ENCODE measurements around the gene PHKA2. TPM values are rescaled to one million over a fixed set of nuclear protein-coding genes. Genes with fewer than 3 reads are reported as not detected.

The PHKA2 gene
- total and polyA plus RNA-seq, 2 of the 4 experiments (the other 2 are of a cell fraction) = 10.0 to 21.5 TPM

DNA sequence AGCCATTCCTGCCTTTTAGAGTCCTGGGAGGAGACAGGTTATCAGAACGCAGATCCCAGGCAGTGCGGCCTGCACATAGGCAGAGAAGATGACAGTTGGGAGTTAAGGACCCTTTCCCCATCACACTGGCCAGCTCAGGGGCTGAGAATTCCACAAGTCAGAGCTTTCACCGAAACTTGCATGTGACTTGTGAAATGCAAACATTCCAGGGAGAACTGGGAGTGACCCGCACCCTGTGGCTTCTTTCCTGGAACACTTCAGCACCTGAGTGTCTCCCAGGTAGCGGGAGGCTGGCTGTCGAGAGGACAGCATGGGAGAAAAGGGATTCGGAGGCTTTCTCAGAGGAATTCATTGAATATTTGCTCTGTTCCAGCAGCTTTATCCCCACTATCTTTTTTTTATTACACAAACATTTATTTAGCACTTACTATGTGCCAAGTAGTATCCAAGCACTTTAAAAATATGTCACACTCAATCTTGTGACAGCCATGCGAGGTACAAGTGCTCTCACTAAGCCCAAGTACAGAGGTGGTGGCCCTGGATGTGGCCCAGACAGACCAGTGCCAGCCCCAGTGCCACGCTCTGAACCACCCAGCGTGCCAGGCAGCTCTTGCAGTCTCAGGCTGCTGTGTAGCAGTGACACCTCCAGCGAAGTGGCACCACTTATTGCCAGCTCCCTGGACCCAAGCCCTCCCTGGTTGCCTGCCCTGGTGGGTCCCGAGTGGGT, 100.5 kb downstream of the PHKA2 start (continued):
- TF ChIP-seq, protein P1, sequence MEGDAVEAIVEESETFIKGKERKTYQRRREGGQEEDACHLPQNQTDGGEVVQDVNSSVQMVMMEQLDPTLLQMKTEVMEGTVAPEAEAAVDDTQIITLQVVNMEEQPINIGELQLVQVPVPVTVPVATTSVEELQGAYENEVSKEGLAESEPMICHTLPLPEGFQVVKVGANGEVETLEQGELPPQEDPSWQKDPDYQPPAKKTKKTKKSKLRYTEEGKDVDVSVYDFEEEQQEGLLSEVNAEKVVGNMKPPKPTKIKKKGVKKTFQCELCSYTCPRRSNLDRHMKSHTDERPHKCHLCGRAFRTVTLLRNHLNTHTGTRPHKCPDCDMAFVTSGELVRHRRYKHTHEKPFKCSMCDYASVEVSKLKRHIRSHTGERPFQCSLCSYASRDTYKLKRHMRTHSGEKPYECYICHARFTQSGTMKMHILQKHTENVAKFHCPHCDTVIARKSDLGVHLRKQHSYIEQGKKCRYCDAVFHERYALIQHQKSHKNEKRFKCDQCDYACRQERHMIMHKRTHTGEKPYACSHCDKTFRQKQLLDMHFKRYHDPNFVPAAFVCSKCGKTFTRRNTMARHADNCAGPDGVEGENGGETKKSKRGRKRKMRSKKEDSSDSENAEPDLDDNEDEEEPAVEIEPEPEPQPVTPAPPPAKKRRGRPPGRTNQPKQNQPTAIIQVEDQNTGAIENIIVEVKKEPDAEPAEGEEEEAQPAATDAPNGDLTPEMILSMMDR (conservative IDR thresholded peaks at IDR 0.05; ENCODE audit: low read depth, low read length) = no peak
- TF ChIP-seq RAD21 (IDR thresholded peaks at IDR 0.05; ENCODE audit: low read length) (no peak), MAZ (IDR thresholded peaks at IDR 0.05; ENCODE audit: borderline replicate concordance, low read depth, low read length) (no peak)

DNA sequence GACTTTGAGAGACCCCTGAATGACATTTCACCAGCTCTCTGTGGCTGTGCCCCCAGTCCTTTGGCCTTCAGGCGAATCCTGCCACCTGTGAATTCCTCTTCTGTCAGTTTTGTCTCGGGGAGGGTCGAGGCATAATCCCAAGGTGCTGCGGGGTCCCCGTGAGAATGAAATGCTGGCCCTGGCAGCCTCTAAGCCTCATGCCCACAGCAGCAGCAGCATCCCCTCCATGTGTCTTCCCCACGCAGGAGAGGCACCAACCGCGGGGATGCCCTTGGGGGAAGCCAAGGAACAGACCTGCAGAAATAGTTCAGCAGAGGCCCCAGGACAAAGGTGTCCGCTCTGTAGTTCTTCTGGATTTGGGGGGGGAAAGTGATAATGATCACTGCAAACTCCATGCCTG, 104.8 kb downstream of the PHKA2 start:
- Histone ChIP-seq H4K5ac (ENCODE audit: low read depth, low read length) (no peak overlapping the region), H3K36me3 (ENCODE audit: control insufficient read depth, insufficient read depth, low read length) (no peaks in the 10 kb centered on the region), H3K56ac (ENCODE audit: extremely low read depth, insufficient read depth, low read length) (no peak overlapping the region), H3K4me2 (ENCODE audit: low read depth, low read length) (no peak overlapping the region), H3K4ac (ENCODE audit: low read depth, low read length) (no peak overlapping the region), H2BK20ac (ENCODE audit: low read depth, low read length) (no peak overlapping the region), H4K8ac (ENCODE audit: low read depth in 2 of 2, low read length in 2 of 2) (no peak overlapping the region), H3K14ac (replicated peaks; ENCODE audit: low read depth, low read length) (no peak overlapping the region), H3K27ac (ENCODE audit: insufficient read depth, low read length) (no peak overlapping the region), H3K79me1 (ENCODE audit: low read depth in 1 of 2, low read length in 2 of 2) (no peaks in the 10 kb centered on the region), H2AFZ (replicated peaks; ENCODE audit: low read length, poor library complexity) (no peak overlapping the region), H3K9ac (ENCODE audit: low read depth, low read length) (no peak overlapping the region), H3K9me3 (ENCODE audit: control insufficient read depth, insufficient read depth, low read length) (peaks cover 4% of the 10 kb centered on the region; the same call in 1 of the 2 replicates), H2BK5ac (ENCODE audit: low read depth, low read length, poor library complexity, severe bottlenecking) (no peak overlapping the region), H3K27me3 (ENCODE audit: control insufficient read depth, insufficient read depth, low read length) (no peaks in the 10 kb centered on the region; the same call in 1 of the 2 replicates), H3K9me1 (ENCODE audit: insufficient read depth, low read length) (no peaks in the 10 kb centered on the region), H4K20me1 (ENCODE audit: insufficient read depth, low read length) (no peaks in the 10 kb centered on the region), H3K4me3 (ENCODE audit: insufficient read depth, low read depth, low read length) (no peak overlapping the region), H3K4me1 (ENCODE audit: control insufficient read depth, insufficient read depth, low read length) (no peaks in the 10 kb centered on the region), H2AK5ac (ENCODE audit: low read depth, low read length) (no peak overlapping the region), H2BK120ac (ENCODE audit: low read depth, low read length) (no peak overlapping the region), H3K23ac (ENCODE audit: low read depth, low read length) (no peak overlapping the region), H4K91ac (ENCODE audit: insufficient read depth, low read depth, low read length) (no peak overlapping the region), H2AK9ac (replicated peaks; ENCODE audit: low read depth, low read length, poor library complexity) (no peak overlapping the region), H3K18ac (ENCODE audit: low read depth, low read length) (no peak overlapping the region), H2BK15ac (ENCODE audit: low read depth, low read length) (no peak overlapping the region)
- intact Hi-C loops (cut with micrococcal nuclease) = no loop called here
- BruUV-seq (replicated peaks) = no TSS peak
- dilution Hi-C loops (cut with HindIII; ENCODE audit: low sequenced_read_pairs, unreplicated experiment) = no loop called here
- ATAC-seq (ENCODE audit: low read depth) = no peak
- ChIA-PET CTCF (no interaction called here), POLR2A (ENCODE audit: unreplicated experiment) (no interaction called here)
- no CpG with 5 or more reads among the region's 9 CpGs for WGBS, 2 experiments (ENCODE audit: extremely low coverage in 2 of 2, insufficient read length in 1 of 2)
- no peak for DNase-seq
- in situ Hi-C loops (cut with MboI; ENCODE audit: low sequenced_read_pairs) = no loop called here
- TF ChIP-seq, protein P1 (conservative IDR thresholded peaks at IDR 0.05; ENCODE audit: low read depth, low read length) = no peak
- TF ChIP-seq RFX5 (IDR thresholded peaks at IDR 0.05; ENCODE audit: low read depth, low read length) (no peak), RAD21 (IDR thresholded peaks at IDR 0.05; ENCODE audit: low read length) (no peak), MAZ (IDR thresholded peaks at IDR 0.05; ENCODE audit: borderline replicate concordance, low read depth, low read length) (no peak), POLR2A (IDR thresholded peaks at IDR 0.05; ENCODE audit: low read depth, low read length) (no peak), MXI1 (IDR thresholded peaks at IDR 0.05; ENCODE audit: borderline replicate concordance, low read depth, low read length) (no peak), NFE2L2 (IDR thresholded peaks at IDR 0.05; ENCODE audit: low read depth, low read length) (no peak)
- TF ChIP-seq, protein P2, sequence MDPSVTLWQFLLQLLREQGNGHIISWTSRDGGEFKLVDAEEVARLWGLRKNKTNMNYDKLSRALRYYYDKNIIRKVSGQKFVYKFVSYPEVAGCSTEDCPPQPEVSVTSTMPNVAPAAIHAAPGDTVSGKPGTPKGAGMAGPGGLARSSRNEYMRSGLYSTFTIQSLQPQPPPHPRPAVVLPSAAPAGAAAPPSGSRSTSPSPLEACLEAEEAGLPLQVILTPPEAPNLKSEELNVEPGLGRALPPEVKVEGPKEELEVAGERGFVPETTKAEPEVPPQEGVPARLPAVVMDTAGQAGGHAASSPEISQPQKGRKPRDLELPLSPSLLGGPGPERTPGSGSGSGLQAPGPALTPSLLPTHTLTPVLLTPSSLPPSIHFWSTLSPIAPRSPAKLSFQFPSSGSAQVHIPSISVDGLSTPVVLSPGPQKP (IDR thresholded peaks at IDR 0.05; ENCODE audit: borderline replicate concordance, low read depth, low read length) = no peak
- TF ChIP-seq, protein P3, sequence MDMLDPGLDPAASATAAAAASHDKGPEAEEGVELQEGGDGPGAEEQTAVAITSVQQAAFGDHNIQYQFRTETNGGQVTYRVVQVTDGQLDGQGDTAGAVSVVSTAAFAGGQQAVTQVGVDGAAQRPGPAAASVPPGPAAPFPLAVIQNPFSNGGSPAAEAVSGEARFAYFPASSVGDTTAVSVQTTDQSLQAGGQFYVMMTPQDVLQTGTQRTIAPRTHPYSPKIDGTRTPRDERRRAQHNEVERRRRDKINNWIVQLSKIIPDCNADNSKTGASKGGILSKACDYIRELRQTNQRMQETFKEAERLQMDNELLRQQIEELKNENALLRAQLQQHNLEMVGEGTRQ (IDR thresholded peaks at IDR 0.05; ENCODE audit: low read depth, low read length) = no peak
